ENCODE data around the gene THOP1.

THOP1 gene

DNA sequence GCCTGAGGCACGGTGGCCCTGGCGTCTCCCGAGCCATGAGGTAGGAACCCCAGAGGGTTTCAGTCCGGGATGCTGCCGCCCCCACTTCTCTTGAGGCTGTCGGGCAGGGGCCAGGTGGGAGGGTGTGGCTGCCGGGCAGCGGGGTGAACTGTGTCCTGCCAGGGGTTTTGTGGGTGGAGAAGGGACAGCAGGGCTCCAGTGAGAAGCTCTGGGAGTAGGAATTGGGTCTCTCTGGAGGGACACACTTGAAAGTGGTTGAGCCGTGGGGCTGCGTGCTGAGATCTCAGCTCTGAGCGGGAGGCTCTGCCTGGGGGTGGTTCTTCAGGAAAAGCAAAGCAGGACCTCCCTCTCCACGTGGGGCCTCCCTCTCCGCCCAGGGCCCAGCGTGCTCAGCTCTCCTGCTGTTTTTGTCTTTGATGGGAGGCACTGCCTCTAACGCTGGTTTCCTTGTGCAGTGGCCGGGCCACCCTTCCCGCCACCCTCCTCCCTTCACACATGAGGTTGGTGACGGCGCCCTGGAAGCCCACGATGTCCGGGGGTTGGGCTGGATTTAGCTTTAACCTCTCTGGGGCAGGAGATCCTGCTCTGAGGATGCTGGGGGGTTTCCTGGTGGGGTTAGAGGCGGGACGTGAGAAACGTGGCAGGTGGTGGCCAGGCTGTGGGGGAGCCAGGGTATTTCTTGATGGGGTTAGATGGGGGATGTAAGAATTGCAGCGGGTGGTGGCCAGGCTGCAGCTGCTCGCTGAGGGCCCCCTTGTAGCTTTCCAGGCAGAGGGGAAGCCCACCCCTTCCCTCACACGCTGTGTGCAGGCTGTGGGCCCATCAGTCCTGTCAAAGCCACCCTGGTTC, 19.1 kb downstream of the THOP1 start:
- DNase-seq: no peak

GRCh38 chr19:2805261-2805900, 20.1 kb downstream of the THOP1 start:
- no peak for DNase-seq

GRCh38 chr19:2805991-2806649, 20.8 kb downstream of the THOP1 start:
- no peak for DNase-seq

DNA sequence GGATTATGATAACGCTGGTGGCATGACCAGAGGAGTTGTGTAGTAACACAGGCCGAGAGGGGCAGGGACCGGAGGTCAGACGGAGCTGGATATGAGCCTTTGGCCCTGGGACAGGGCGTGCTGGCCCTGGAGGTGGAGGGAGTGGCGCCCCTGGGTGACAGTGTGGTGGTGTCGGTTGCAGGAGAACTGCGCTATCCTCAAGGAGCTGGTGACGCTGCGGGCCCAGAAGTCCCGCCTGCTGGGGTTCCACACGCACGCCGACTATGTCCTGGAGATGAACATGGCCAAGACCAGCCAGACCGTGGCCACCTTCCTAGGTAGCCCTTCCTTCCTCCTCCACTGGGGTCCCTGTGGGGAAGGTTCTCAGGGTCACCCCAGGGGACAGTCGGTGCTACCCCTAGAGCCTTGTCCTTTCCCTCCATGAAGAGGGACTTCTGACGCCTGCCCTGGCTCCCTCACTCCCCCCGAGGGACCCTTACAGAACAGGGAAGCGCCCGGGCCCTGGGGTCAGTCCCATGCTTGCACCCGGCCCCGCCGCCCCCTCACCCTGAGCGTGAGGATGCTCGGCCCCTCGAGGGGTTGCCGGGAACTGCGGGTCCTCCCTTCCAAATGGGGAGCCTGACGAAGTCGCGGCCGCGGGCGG, 21.6 kb downstream of the THOP1 start:
- no peak for DNase-seq

GRCh38 chr19:2807379-2808128, 22.3 kb downstream of the THOP1 start:
- no peak for DNase-seq

DNA sequence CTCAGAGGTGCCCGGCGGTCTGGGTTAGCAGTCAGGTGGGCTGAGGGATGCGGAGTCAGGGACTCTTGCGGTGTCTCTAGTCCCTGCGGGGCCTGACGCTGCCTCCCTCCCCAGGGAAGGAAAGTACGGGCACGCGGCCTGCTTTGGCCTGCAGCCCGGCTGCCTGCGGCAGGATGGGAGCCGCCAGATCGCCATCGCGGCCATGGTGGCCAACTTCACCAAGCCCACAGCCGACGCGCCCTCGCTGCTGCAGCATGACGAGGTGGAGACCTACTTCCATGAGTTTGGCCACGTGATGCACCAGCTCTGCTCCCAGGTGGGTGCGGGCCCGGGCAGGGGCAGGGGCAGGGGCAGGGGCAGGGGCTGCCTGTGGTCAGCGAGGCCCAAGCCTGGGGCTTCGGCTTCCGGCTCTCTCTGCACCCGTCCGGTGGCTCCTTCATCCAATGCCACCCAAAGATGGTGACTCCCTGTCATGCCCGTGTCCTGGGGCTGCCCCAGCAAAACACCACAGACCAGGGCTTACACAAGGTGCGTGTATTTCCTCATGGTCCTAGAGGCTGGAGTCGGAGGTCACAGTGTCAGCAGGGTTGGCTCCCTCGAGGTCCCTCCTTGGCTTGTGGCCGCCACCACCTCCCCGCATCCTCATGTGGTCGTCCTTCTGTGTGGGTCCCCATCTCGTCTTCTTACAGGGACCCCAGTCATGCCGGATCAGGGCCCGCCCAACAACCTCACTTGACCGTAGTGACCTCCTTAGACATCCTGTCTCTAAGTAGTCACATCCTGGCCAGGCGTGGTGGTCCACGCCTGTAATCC, 23.0 kb downstream of the THOP1 start:
- no peak for DNase-seq

GRCh38 chr19:2809387-2810140, 24.3 kb downstream of the THOP1 start:
- DNase-seq: no peak

GRCh38 chr19:2810141-2811091, 25.1 kb downstream of the THOP1 start:
- no peak for DNase-seq

GRCh38 chr19:2811221-2811722, 26.0 kb downstream of the THOP1 start:
- no peak for DNase-seq

- DNase-seq: no peak
Observed at GRCh38 chr19:2811735-2812413, 26.6 kb downstream of the THOP1 start.

- no peak for DNase-seq
Observed at GRCh38 chr19:2812414-2813234, 27.3 kb downstream of the THOP1 start.

- no peak for DNase-seq
Observed at GRCh38 chr19:2813235-2814160, 28.2 kb downstream of the THOP1 start.

- no peak for DNase-seq
Observed at GRCh38 chr19:2814426-2814825, 29.1 kb downstream of the THOP1 start.

DNA sequence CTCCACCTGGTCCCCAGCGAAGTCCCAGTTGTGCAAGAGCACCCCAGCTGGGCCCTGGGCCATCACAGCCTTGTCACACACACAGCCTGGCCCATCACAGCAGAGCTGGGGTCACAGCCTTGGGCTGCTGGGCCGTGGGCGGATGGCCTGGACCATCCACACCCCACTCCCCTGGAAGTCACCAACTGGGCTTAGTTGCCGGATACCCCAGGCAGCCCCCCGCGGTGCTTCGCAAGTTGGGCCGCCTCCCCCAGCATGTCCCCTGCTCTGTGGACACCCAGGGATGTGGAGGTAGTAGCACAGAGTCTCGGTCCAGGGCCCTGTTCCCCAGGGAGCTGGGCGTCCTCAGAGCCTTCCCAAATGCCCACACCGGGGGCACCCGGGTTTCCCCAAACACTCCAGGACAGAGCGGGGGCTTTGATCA, 29.9 kb downstream of the THOP1 start:
- no peak for DNase-seq

DNA sequence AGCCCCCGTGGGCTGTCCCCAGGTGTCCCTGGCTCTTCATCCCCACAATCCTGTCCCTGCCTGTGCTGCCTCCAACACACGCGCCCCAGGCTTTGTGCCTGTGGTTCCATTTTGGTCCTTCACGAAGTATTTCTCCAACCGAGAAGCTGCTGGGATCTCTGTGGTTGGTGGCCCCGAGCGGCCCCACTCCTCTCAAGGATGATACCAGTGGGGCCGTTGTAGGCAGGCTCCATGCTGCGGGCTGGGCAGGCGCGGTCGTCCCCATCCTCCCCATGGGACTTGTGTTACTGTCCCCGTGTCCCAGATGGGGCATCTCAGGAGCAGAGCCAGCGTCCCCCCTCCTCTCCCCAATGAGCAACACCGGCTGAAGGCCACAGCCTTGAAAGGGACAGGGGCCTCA, 30.6 kb downstream of the THOP1 start:
- no peak for DNase-seq

GRCh38 chr19:2816641-2817040, 31.3 kb downstream of the THOP1 start:
- DNase-seq: no peak

Data from eye (tissue), 1 donor.